ENCODE results near the gene DKC1. TPM values are rescaled to one million over a fixed set of nuclear protein-coding genes. Genes with fewer than 3 reads are reported as not detected.

The DKC1 gene
- total RNA-seq, 1 donor from 2014 or later: 62.7 TPM

- Mint-ChIP-seq H3K9me3 (no peaks in the 10 kb centered on the region), H3K36me3 (no peaks in the 10 kb centered on the region), H3K4me3 (no peak overlapping the region), H3K27me3 (no peaks in the 10 kb centered on the region), H3K27ac (no peak overlapping the region), H3K4me1 (ENCODE audit: unreplicated experiment) (no peaks in the 10 kb centered on the region)
- DNase-seq (ENCODE audit: extremely low spot score, unreplicated experiment): no peak
- no peak for TF ChIP-seq CTCF (conservative IDR thresholded peaks at IDR 0.05)
These were observed 30.6 kb downstream of the DKC1 start for GRCh38 chrX:154793084-154793795.

- H3K27me3 Mint-ChIP-seq: no peaks in the 10 kb centered on the region
- no peak for DNase-seq (ENCODE audit: extremely low spot score, unreplicated experiment)
- H3K9me3 Mint-ChIP-seq: no peaks in the 10 kb centered on the region
- TF ChIP-seq CTCF (conservative IDR thresholded peaks at IDR 0.05): no peak
- no peak overlapping the region for H3K4me3 Mint-ChIP-seq
- H3K4me1 Mint-ChIP-seq (ENCODE audit: unreplicated experiment): peaks cover 10% of the 10 kb centered on the region
- H3K27ac Mint-ChIP-seq: no peak overlapping the region
- H3K36me3 Mint-ChIP-seq: no peaks in the 10 kb centered on the region
These were observed 32.4 kb downstream of the DKC1 start for GRCh38 chrX:154795016-154795415.

- no peaks in the 10 kb centered on the region for H3K9me3 Mint-ChIP-seq
- H3K27me3 Mint-ChIP-seq: no peaks in the 10 kb centered on the region
- H3K4me3 Mint-ChIP-seq: no peak overlapping the region
- peaks cover 14% of the 10 kb centered on the region for H3K4me1 Mint-ChIP-seq (ENCODE audit: unreplicated experiment)
- H3K36me3 Mint-ChIP-seq: no peaks in the 10 kb centered on the region
- no peak for DNase-seq (ENCODE audit: extremely low spot score, unreplicated experiment)
- H3K27ac Mint-ChIP-seq: no peak overlapping the region
- TF ChIP-seq CTCF (conservative IDR thresholded peaks at IDR 0.05): no peak
These were observed 34.3 kb downstream of the DKC1 start for GRCh38 chrX:154797006-154797405.

GRCh38 chrX:154799556-154800348 is 37.1 kb downstream of the DKC1 start:
- Mint-ChIP-seq H3K36me3 (no peaks in the 10 kb centered on the region), H3K27me3 (peaks cover 11% of the 10 kb centered on the region), H3K4me1 (ENCODE audit: unreplicated experiment) (peaks cover 14% of the 10 kb centered on the region), H3K9me3 (no peaks in the 10 kb centered on the region), H3K27ac (peak overlapping the region; percentile 6), H3K4me3 (peak overlapping the region; percentile 39)
- TF ChIP-seq CTCF (conservative IDR thresholded peaks at IDR 0.05): no peak
- DNase-seq (ENCODE audit: extremely low spot score, unreplicated experiment): no peak

GRCh38 chrX:154800478-154801210 is 38.0 kb downstream of the DKC1 start:
- no peak overlapping the region for H3K4me3 Mint-ChIP-seq
- no peaks in the 10 kb centered on the region for H3K9me3 Mint-ChIP-seq
- TF ChIP-seq CTCF (conservative IDR thresholded peaks at IDR 0.05): no peak
- H3K27me3 Mint-ChIP-seq: peaks cover 13% of the 10 kb centered on the region
- no peak for DNase-seq (ENCODE audit: extremely low spot score, unreplicated experiment)
- peaks cover 14% of the 10 kb centered on the region for H3K4me1 Mint-ChIP-seq (ENCODE audit: unreplicated experiment)
- H3K36me3 Mint-ChIP-seq: no peaks in the 10 kb centered on the region
- no peak overlapping the region for H3K27ac Mint-ChIP-seq
